ENCODE measurements around the gene SYNM.
A peak's percentile ranks its signal among the peaks of the same experiment; 100 is the strongest.

SYNM gene

DNA sequence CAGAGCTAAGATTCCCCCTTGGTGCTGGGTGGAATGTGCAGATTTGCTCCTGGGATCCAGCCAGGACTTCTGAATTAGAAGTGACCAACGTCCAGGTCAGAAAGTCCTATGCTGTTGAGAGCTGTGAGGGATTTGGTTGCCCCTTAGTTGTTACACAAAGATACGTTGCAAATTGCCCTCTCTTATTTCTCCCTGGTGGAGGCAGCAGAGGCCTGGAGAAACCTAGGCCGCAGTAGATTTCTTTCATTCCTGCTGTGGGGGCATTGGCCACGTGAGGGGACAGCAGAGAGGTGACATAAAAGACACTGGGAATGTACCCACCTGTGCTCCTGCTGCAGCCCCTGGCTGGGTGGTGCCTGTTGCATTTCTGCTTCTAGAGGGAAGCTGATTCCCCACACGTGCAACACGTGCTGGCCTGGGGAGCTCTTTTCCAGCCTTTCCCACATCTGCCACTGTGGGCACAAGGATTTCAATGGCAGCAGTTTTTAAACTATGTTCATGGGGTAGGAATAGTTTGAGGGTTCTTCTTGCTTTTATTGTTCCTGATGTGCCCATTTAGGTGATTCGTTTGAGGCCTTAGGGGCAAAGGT is 65.7 kb downstream of the SYNM start:
- no peak for FAIRE-seq

- FAIRE-seq = no peak
Measured at GRCh38 chr15:99172171-99172570, 67.3 kb downstream of the SYNM start.

DNA sequence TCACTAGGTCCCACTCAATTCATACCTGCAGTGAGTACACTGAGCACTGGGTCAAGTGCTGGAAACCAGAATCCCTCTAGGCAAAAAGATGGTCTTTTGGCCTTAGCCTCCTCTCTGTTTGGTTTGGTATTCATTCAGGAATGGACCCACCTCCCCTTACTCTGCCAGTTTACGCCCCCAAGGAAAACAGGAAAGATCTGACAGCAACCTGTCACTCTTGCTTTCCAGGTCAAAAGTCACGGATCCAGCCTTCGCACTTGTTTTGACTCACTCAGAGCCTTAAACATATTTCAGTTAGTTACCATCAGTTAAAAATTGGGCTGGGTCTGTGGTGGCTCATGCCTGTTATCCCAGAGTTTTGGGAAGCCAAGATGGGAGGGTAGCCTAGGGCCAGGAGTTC is 68.1 kb downstream of the SYNM start:
- no peak for FAIRE-seq

DNA sequence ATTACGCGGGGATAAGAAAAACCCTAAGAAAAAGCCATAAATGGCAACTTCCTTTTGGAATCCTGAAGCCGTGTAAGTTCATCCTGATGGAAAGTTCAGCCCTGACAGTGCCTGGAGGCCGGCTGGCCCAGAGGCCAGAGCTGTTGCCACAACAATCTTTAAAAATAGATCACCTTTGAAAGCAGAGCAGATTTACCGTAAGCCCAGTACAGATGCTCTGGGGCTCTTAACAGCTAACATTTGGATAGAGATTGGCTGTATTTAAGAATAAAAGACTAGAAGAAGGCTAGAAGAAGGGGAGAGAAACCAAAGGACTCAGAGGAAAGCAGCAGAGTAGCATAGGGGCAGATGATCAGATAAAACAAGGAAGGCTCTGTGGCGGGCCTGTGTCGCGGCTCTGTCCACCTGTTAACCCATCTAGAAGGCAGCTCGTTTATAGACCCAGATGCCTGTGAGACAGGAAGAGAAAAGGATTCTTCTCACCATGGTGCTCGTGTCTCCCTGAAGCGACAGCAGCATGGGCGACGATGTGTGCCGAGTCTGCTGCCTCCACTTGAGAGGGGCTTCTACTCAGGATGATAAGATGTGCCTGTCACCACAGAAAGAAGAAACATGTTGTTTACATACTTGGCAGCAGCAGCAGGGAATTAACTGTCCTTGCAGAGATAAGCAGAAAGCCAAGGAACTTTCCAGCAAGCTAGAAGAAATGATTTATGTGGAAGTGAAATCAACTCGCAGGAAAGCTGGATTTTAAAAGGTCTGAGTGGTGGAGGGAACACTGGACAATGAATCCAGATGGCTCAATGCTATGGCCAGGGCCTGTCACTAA is 69.9 kb downstream of the SYNM start:
- FAIRE-seq = no peak

- no peak for FAIRE-seq
Measured at GRCh38 chr15:99176757-99177156, 71.9 kb downstream of the SYNM start.

GRCh38 chr15:99177679-99178078 is 72.8 kb downstream of the SYNM start:
- peak; percentile 82 for FAIRE-seq

GRCh38 chr15:99180086-99180963 is 75.4 kb downstream of the SYNM start:
- FAIRE-seq = no peak

DNA sequence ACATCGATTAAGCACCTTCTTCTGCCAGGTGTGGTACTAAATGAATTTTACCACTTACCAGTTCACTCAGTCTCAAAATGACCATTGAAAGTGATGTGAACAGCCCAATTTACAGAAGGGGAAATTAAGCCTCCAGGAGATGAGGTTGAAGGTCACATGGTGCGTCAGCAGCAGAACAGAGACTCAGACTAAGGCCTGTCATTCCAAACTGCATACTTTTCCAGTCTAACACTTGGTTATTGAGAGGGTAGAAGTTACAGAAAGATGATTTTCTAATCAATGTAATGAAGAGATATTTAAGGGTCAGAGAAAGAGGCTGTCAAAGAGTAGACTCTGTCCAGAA is 76.1 kb downstream of the SYNM start:
- FAIRE-seq = no peak

DNA sequence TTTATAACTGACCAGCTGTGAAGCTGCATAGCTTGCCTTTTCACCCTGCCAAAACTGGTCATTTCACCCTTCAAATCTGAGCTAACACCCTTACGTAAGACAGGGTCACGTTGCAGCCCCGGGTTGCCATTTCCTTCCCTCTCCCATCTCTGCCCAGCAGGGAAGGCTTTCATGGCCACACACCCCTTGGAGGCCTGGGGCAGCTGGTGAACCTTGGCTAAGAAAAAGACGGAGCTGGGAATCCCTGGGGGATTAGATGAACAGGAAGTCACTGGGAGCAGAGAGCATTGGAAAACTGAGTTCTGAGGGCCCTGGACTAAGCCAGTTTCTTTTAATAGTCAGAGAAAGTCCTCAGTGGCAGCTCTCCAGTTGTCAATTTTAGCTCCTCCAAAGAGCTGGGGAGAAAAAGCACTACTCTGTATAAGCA is 76.7 kb downstream of the SYNM start:
- no peak for FAIRE-seq

GRCh38 chr15:99182791-99183190 is 77.9 kb downstream of the SYNM start:
- no peak for FAIRE-seq

Data from A204.1 (cell line).